Dermis microvascular lymphatic vessel endothelial cell (primary cell): ENCODE measurements around the gene BNC2. TPM values are rescaled to one million over a fixed set of nuclear protein-coding genes. Genes with fewer than 3 reads are reported as not detected.
"Not testable (repeated sequence)": the region's sequence is repeated elsewhere in the genome, so short reads cannot be mapped to it uniquely, and the experiment has no call there.

Source experiments
- DNase-seq, 2 donors: peaks; one replicate each; pipeline versions ENCODE4 v3.0.0 to v3.0.0-alpha.2; 2010; ENCODE audit warnings: low read depth in 2 of 2
- total RNA-seq: library from RNA; depleted of rRNA; stranded (reverse); fragments of >200 nt; gene quantifications from 2 replicates; pipeline ENCODE4 v1.2.1, GENCODE V29; 2014

Gene BNC2
- total RNA-seq, 1 donor from 2014 or later: 4.5 TPM

GRCh38 chr9:16455842-16456241, 414.6 kb downstream of the BNC2 start:
- DNase-seq: no peak

GRCh38 chr9:16453390-16453789, 417.1 kb downstream of the BNC2 start:
- no peak for DNase-seq

- no peak for DNase-seq
These were observed 419.9 kb downstream of the BNC2 start for GRCh38 chr9:16450578-16450977.

- DNase-seq: no peak
These were observed 420.4 kb downstream of the BNC2 start for GRCh38 chr9:16450043-16450442.

- DNase-seq: no peak
These were observed 421.3 kb downstream of the BNC2 start for GRCh38 chr9:16449076-16449730.

- DNase-seq: no peak
These were observed 422.5 kb downstream of the BNC2 start for GRCh38 chr9:16447946-16448345.

- no peak for DNase-seq
These were observed 423.8 kb downstream of the BNC2 start for GRCh38 chr9:16446636-16447035.

GRCh38 chr9:16445141-16445920, 425.1 kb downstream of the BNC2 start:
- no peak for DNase-seq

GRCh38 chr9:16442622-16443021, 427.8 kb downstream of the BNC2 start:
- DNase-seq: peak in 1 of 2 donors; percentile 12

- DNase-seq: no peak
These were observed 428.7 kb downstream of the BNC2 start for GRCh38 chr9:16441791-16442190.

GRCh38 chr9:16438831-16439230, 431.6 kb downstream of the BNC2 start:
- not testable (repeated sequence) for DNase-seq

- no peak for DNase-seq
These were observed 433.9 kb downstream of the BNC2 start for GRCh38 chr9:16436545-16436944.

GRCh38 chr9:16434526-16434925, 435.9 kb downstream of the BNC2 start:
- no peak for DNase-seq

GRCh38 chr9:16433494-16433893, 437.0 kb downstream of the BNC2 start:
- no peak for DNase-seq

- DNase-seq: no peak
These were observed 438.6 kb downstream of the BNC2 start for GRCh38 chr9:16431666-16432392.

- DNase-seq: no peak
These were observed 440.8 kb downstream of the BNC2 start for GRCh38 chr9:16429671-16430070.

GRCh38 chr9:16427873-16428427, 442.5 kb downstream of the BNC2 start:
- DNase-seq: no peak

GRCh38 chr9:16426716-16427115, 443.8 kb downstream of the BNC2 start:
- DNase-seq: no peak

GRCh38 chr9:16425562-16426231, 444.8 kb downstream of the BNC2 start:
- DNase-seq: peak in 1 of 2 donors; percentile 44

GRCh38 chr9:16422114-16422513, 448.4 kb downstream of the BNC2 start:
- DNase-seq: no peak

GRCh38 chr9:16421532-16421931, 448.9 kb downstream of the BNC2 start:
- DNase-seq: no peak

GRCh38 chr9:16419124-16419523, 451.3 kb downstream of the BNC2 start:
- DNase-seq: no peak
